Fibroblast of villous mesenchyme (primary cell): ENCODE results near the gene EYS. TPM values are rescaled to one million over a fixed set of nuclear protein-coding genes. Genes with fewer than 3 reads are reported as not detected.

Source experiments
- DNase-seq: peaks from one replicate; pipeline ENCODE4 v3.0.0-alpha.2; 2010; ENCODE audit warnings: low read depth
- H3K4me3 ChIP-seq: 2 replicates; pipeline ENCODE4 v1.5.1; 2011; ENCODE audit warnings: low read depth, mild to moderate bottlenecking, low read length
- total RNA-seq: library from RNA; depleted of rRNA; stranded (reverse); fragments of >200 nt; gene quantifications from 2 replicates; pipeline ENCODE4 v1.2.3, GENCODE V29; 2012
- TF ChIP-seq, protein P1 (sequence below): IDR thresholded peaks from 2 replicates; pipeline ENCODE4 v1.5.1; 2012; ENCODE audit warnings: low read depth, mild to moderate bottlenecking, low read length; ENCODE audit not compliant: insufficient read depth

Gene EYS
- total RNA-seq, 1 donor, result under 0.01 TPM

DNA sequence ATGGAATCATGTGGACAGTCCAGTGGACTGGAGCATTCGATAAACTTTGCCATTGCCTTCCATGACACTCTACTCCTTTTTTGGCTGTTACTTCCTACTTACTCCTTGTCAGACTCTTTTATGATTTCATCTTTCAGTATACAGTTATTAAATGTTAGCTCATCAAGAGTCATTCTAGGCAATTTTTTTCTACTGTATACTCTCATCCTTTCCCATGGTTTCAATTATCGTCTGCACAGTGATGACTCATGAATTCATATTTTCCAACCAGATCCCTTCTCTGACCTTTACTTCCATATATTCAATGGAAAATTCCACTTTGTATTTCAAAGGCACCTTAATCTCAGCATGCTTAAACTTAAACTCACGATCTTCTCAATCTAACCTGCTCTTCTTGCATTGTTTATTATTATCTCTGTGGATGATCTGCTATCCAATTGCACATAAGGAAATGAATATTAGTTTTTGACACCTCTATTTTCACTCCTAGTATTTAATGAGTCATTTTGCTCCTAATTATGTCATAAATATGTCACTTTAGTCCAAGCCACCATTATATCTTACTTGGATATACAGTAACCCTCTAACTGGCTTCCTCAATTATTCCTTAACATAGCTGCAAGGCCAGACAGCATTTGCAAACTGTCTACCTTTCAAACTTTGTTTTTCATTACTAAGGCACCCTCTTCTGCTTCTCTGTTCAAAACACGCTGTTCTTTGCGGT, 1643.9 kb downstream of the EYS start:
- H3K4me3 ChIP-seq, result no peak overlapping the region
- TF ChIP-seq, protein P1, sequence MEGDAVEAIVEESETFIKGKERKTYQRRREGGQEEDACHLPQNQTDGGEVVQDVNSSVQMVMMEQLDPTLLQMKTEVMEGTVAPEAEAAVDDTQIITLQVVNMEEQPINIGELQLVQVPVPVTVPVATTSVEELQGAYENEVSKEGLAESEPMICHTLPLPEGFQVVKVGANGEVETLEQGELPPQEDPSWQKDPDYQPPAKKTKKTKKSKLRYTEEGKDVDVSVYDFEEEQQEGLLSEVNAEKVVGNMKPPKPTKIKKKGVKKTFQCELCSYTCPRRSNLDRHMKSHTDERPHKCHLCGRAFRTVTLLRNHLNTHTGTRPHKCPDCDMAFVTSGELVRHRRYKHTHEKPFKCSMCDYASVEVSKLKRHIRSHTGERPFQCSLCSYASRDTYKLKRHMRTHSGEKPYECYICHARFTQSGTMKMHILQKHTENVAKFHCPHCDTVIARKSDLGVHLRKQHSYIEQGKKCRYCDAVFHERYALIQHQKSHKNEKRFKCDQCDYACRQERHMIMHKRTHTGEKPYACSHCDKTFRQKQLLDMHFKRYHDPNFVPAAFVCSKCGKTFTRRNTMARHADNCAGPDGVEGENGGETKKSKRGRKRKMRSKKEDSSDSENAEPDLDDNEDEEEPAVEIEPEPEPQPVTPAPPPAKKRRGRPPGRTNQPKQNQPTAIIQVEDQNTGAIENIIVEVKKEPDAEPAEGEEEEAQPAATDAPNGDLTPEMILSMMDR, result no peak
- DNase-seq, result peak; percentile 70

DNA sequence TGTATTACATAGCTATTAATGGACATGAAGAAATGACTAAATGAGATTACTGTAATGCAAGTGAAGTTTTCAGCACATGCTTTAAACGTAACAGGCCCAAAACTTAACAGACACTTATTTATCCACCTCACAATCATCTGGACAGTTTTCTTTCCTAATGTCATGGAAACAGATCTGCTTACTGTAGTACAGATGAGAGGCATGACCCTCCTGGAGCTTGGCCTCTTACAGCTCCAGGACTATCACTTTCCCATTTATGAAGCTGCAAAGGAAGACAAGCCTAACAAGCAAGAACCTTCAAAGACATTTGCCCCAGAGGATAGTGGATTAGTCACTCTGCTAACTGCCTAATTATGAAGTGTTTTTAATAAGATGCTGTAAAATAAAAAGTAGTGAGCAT, 1652.2 kb downstream of the EYS start:
- TF ChIP-seq, protein P1, result no peak
- DNase-seq, result no peak
- H3K4me3 ChIP-seq, result no peak overlapping the region

DNA sequence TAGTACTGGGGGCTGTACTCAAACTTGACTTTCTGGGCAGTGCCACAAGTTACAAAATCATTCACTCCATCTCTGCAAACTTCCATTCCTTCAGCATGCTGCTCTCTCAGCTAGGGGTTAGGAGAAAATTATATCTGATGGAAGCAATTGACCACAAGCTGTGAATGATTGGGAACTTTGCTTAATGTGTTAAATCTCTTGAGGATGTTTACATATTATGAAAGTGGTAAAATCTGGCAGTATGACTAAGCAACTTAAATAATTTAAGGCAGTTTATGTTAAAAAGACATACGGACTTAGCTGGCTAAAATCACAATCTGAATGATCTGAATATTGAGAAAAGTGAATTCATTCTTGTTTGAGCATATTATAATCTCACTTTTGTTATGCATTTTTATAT, 1656.4 kb downstream of the EYS start:
- peak; percentile 93 for DNase-seq
- TF ChIP-seq, protein P1, result no peak
- H3K4me3 ChIP-seq, result no peak overlapping the region

DNA sequence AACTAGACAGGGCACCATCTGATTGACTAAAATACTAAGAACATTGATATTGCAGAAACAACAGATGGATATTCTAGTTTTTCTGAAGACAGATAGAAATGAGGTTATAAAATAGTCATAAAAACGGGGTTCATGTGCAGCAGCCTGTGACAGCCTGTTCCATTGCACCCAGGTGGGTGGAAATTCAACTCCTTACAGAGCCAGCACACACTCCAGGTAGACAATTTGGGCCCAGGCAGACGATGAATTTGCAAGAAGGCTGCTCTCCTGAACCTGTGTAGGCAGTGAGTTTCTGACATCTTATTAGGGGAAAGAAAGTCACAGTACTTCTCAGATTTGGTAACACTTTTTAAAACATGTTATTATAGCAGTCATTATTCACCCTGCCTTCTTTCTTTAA, 1657.3 kb downstream of the EYS start:
- no peak overlapping the region for H3K4me3 ChIP-seq
- DNase-seq, result no peak
- TF ChIP-seq, protein P1, result no peak

DNA sequence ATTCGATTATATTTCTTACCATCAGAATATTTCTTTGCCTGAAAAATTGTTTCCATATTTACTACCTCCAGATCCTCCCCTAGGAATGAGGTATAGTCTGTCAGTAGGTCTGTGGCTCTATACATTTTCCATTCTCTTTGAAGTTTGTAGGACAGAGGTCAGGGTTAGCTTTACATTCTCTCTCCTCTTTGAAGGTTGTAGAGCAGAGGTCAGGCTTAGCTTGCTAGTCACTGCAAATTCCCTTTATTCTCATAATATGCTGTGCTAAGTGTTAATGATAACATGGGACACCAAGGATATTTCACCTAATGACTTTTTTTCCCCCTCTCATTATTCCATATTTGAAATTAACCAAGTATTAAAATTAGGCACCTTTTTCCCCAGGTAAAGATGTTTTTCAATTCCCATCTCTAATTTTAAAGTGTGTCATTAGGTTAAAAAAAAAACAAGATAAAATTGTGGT, 1660.2 kb downstream of the EYS start:
- no peak for DNase-seq
- H3K4me3 ChIP-seq, result no peak overlapping the region
- TF ChIP-seq, protein P1, result no peak

DNA sequence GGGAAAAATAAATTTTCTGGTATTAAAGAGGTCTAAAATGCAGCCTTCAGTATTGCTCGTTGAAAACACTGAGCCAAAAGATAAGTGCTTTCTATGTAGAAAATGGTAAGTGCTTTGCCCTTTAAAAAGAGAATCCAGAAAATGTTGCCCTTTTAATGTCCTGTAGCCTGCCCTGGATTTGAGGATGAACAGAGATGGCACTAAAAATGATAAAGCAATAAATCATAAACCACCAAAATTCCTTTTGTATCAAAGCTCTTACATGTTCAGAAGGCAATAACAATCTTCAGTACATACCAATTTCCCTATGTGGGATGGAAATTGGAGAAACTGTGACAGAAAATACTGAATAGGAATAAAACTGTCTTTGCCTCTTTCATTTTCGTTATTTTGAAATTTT, 1665.7 kb downstream of the EYS start:
- peak; percentile 74 for DNase-seq
- TF ChIP-seq, protein P1, result no peak
- no peak overlapping the region for H3K4me3 ChIP-seq

DNA sequence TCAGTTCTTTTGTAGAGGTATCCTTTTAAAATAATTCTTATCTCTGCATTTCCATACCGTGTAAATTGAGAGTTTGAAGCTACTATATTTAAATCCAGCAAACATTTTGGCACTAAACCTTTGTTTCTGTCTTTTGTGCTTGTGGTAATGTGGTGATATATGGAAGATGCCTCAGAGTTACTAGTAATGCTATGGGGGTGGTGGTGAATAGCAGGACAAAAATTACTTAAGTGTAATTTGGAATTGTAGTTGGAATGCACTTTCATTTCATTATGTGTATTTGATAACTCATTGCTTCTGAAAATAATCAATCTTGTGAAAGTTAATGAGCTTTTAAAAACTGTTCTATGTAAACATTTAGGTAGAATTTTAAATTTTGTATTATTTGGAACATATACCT, 1666.9 kb downstream of the EYS start:
- TF ChIP-seq, protein P1, result no peak
- H3K4me3 ChIP-seq, result no peak overlapping the region
- no peak for DNase-seq
